KOPT-K1 (cell line): ENCODE data around the gene GLIPR2.

Experiments
- H3K27ac ChIP-seq: fragments of 200-600 bp; sonication (generic); 2 replicates; pipeline ENCODE4 v1.5.1; 2016; ENCODE audit warnings: antibody characterized with exemption, mild to moderate bottlenecking, low read depth, low read length; ENCODE audit not compliant: poor library complexity, severe bottlenecking
- H3K36me3 ChIP-seq: fragments of 200-600 bp; sonication (generic); 2 replicates; pipeline ENCODE4 v1.5.1; 2017; ENCODE audit warnings: antibody characterized with exemption, mild to moderate bottlenecking, low read length, moderate library complexity; ENCODE audit not compliant: insufficient read depth
- H3K9me3 ChIP-seq: fragments of 200-600 bp; sonication (generic); 2 replicates; pipeline ENCODE4 v1.5.1; 2017; ENCODE audit warnings: antibody characterized with exemption, low read length, mild to moderate bottlenecking; ENCODE audit not compliant: insufficient read depth, poor library complexity, severe bottlenecking

GLIPR2 gene

DNA sequence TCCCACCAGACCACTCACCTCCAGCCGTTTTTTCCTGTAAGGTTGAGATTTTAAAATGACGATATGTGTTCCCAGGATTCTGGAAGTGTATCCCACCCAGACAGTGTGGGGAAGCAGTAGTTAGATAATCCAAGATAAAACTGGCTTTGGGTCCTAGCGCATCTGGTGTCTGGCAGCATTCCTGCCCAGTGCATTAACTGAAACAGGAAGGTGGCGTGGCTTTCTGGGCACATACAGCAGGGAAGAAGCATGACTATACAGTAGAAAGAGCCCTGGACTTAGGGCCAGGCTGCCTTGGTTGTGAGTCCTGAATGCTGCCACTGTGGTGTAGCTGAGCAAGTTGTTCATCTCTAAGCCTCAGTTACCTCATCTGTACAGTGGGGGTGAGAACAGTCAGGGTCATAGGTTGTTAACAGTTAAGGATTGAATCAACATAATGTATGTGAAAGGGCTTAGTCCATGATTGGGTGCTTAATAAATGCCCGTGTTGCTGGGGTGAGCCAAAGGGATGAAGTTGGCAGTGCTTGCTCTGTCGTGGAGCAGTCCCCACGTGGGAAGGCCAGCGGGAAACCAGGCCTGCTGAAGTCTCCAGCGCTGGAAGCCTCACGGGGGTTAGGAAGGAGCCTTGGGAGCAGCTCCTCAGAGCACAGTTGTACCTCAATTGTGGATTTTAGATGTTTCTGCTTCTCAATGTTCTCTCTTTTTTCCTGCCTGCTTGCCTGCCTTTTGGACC lies 72.2 kb downstream of the GLIPR2 start:
- Histone ChIP-seq H3K9me3 (no peaks in the 10 kb centered on the region), H3K36me3 (peaks cover 100% of the 10 kb centered on the region), H3K27ac (no peak overlapping the region)

DNA sequence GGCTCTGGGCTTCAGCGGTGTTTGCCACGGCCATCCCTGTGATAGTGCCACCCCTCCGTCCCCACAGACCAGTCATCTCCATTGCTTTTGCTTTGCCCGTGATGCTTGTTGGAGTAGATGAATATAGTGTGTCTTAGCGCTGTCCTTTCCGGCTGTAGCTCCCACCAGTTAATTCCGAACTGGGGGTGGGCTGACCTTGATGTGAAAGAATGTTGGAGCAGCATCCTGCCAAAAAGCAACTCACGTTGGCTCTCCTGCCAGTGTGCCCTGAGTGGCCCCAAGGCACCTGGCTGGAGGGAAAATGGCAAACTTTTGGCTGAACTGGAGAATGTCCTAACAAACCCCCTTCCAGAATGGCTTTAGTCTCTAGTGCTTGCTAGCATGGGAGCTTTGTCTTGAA lies 74.2 kb downstream of the GLIPR2 start:
- H3K9me3 ChIP-seq = no peaks in the 10 kb centered on the region
- peaks cover 100% of the 10 kb centered on the region for H3K36me3 ChIP-seq
- no peak overlapping the region for H3K27ac ChIP-seq

DNA sequence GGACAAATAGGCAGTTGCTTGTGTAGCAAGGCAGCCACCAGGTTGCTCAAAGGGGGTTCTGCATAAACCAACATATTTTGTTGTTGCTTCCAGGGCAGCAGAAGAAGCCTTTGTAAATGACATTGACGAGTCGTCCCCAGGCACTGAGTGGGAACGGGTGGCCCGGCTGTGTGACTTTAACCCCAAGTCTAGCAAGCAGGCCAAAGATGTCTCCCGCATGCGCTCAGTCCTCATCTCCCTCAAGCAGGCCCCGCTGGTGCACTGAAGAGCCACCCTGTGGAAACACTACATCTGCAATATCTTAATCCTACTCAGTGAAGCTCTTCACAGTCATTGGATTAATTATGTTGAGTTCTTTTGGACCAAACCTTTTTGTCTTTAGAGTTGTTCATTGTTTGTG lies 75.0 kb downstream of the GLIPR2 start:
- Histone ChIP-seq H3K9me3 (no peaks in the 10 kb centered on the region), H3K36me3 (peaks cover 98% of the 10 kb centered on the region), H3K27ac (no peak overlapping the region)

DNA sequence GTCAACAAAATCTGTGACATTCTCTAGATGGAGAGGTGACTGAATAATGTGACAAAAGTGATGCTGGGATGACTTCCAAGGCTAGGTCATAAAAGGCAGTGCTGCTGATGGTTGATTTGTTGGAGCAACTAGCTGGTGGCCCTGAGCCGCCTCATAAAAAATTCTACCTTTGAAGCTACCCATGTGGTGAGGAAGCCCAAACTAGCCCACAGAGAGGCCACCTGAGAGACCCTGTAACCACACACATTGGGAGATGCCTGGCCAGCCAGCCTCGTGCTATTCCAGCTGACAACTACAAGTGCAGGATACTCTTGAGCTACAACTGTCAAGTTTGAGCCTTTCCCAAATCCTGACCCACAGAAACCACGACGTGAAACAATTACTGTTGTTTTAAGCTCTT lies 76.9 kb downstream of the GLIPR2 start:
- H3K9me3 ChIP-seq = no peaks in the 10 kb centered on the region
- no peak overlapping the region for H3K27ac ChIP-seq
- H3K36me3 ChIP-seq = peaks cover 95% of the 10 kb centered on the region
